Adrenal gland (tissue), 12 donors: Measurements from ENCODE around the gene GPNMB. TPM values are rescaled to one million over a fixed set of nuclear protein-coding genes. Genes with fewer than 3 reads are reported as not detected.

Experiments used
- DNase-seq, 7 donors: peaks; one replicate each; pipeline ENCODE4 v3.0.0-alpha.2; 2019 to 2020
- H3K27ac ChIP-seq, 5 donors: fragments of 200-600 bp; sonication (generic) in 4 of 5; 1 replicate in 3 of 5; 2 replicates in 2 of 5; pipeline versions ENCODE4 v1.5.1 to v1.8.0; 2016 to 2020; ENCODE audit warnings: mild to moderate bottlenecking in 1 of 5
- H3K27me3 ChIP-seq: fragments of 200-600 bp; 2 replicates; pipeline ENCODE4 v1.8.0; 2021
- H3K36me3 ChIP-seq, 2 donors: fragments of 200-600 bp; replicated peaks in 1 of 2; 1 replicate in 1 of 2; 2 replicates in 1 of 2; pipeline versions ENCODE4 v1.5.1 to v1.8.0; 2018 to 2022
- H3K4me1 ChIP-seq, 2 donors: fragments of 200-600 bp; replicated peaks in 1 of 2; 1 replicate in 1 of 2; 2 replicates in 1 of 2; pipeline versions ENCODE4 v1.5.1 to v1.8.0; 2018 to 2021
- H3K4me3 ChIP-seq, 4 donors: fragments of 200-600 bp; sonication (generic) in 3 of 4; one replicate each; pipeline ENCODE4 v1.5.1; 2016 to 2018
- H3K9me3 ChIP-seq, 3 donors: fragments of 200-600 bp; sonication (generic) in 1 of 3; replicated peaks in 1 of 3; 1 replicate in 2 of 3; 2 replicates in 1 of 3; pipeline versions ENCODE4 v1.5.1 to v1.8.0; 2016 to 2021
- CTCF ChIP-seq, 6 experiments: fragments of 450-650 bp in 4 of 6; fragments of 200-600 bp in 2 of 6; sonication (generic) in 1 of 6; IDR thresholded peaks; 1 replicate in 5 of 6; 2 replicates in 1 of 6; pipeline versions ENCODE4 v1.5.1 to v1.8.0; 2016 to 2021; ENCODE audit warnings: antibody characterized with exemption in 6 of 6, mild to moderate bottlenecking in 2 of 6, moderate library complexity in 1 of 6
- POLR2A ChIP-seq, 2 donors: fragments of 450-650 bp; IDR thresholded peaks; one replicate each; pipeline ENCODE4 v1.6.1; 2017; ENCODE audit warnings: antibody characterized with exemption in 2 of 2, mild to moderate bottlenecking in 2 of 2, moderate library complexity in 1 of 2
- WGBS, 4 donors: extraction: QIAGEN DNeasy Blood & Tissue Kit in 2 of 4; methylation state at CpG; one replicate each; pipeline versions ENCODE4 v1.1.5 to v1.1.7; 2013 to 2017; 5-methylcytosine and 5-hydroxymethylcytosine counted together
- intact Hi-C, 2 donors: fragments of 100-400 bp; cut with DNase I; formaldehyde crosslinking; loops; one replicate each; pipeline versions ENCODE4 v1.14.1 to v1.15.0; 2022 to 2023
- polyA plus RNA-seq, 3 donors: library from polyadenylated mRNA; stranded (reverse); fragments of 200-250 nt in 2 of 3; fragments of 350-450 nt in 1 of 3; fragmentation: Illumina TruSeq in 1 of 3; extraction: RNeasy Lipid Tissue Mini Kit (QIAGEN cat#74804) in 1 of 3; gene quantifications; one replicate each; pipeline ENCODE4 v1.2.3, GENCODE V29; 2013 to 2014
- total RNA-seq, 9 donors: library from RNA; depleted of rRNA in 4 of 9; stranded (reverse); fragments of >200 nt in 4 of 9; fragments of 120-200 nt in 1 of 9; fragmentation: NEBNext Ultra II Directional in 1 of 9; extraction: Animal tissue kit (Norgen Biotek cat#: 25700) in 1 of 9; gene quantifications; one replicate each; pipeline versions ENCODE4 v1.1.0 to v1.2.4, GENCODE V29; 2013 to 2023
- donor health status: healthy with polysubstance abuse.
- donor health status: Bipolar disorder and iron deficiency.
- donor health status: DM: yes; HTN: yes; CAD: no.
- donor health status: DM: no; HTN: no; CAD: no.
- donor health status: DM: no; HTN: no; CAD: no.
- donor health status: DM: yes; HTN: yes; CAD: no.

GPNMB gene
- total and polyA plus RNA-seq, 12 donors, result 14.0 to 92.3 (median 35.1) TPM

DNA sequence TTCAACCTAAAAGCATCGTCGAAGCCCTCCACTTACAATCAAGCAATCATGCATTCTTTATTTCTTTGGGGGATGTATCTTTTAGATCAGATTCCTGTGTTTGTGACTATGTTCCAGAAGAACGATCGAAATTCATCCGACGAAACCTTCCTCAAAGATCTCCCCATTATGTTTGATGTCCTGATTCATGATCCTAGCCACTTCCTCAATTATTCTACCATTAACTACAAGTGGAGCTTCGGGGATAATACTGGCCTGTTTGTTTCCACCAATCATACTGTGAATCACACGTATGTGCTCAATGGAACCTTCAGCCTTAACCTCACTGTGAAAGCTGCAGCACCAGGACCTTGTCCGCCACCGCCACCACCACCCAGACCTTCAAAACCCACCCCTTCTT lies 13.8 kb downstream of the GPNMB start:
- Histone ChIP-seq H3K27me3 (no peaks in the 10 kb centered on the region), H3K36me3 (no peaks in the 10 kb centered on the region), H3K9me3 (no peaks in the 10 kb centered on the region), H3K4me3 (no peak overlapping the region), H3K4me1 (no peaks in the 10 kb centered on the region), H3K27ac (no peak overlapping the region)
- intact Hi-C loops, result no loop called here
- DNase-seq, result no peak
- WGBS, 4 donors, result 71 to 81% (median 76%) methylated on average over 10 of the region's 10 CpGs
- TF ChIP-seq CTCF (IDR thresholded peaks at IDR 0.05) (no peak), POLR2A (IDR thresholded peaks at IDR 0.05) (no peak)

GRCh38 chr7:23261843-23262452 lies 15.4 kb downstream of the GPNMB start:
- H3K4me3 ChIP-seq, result no peak overlapping the region
- no peaks in the 10 kb centered on the region for H3K27me3 ChIP-seq
- no peaks in the 10 kb centered on the region for H3K36me3 ChIP-seq
- intact Hi-C loops, result no loop called here
- TF ChIP-seq CTCF (IDR thresholded peaks at IDR 0.05), result peak; percentile 46 to 84 (median 71)
- no peak for TF ChIP-seq POLR2A (IDR thresholded peaks at IDR 0.05)
- H3K27ac ChIP-seq, result no peak overlapping the region
- H3K4me1 ChIP-seq, result no peaks in the 10 kb centered on the region
- no peaks in the 10 kb centered on the region for H3K9me3 ChIP-seq
- peak; percentile 53 to 77 (median 64) for DNase-seq
- WGBS, 4 donors, result 3 to 8% (median 4%) methylated on average over 7 of the region's 7 CpGs

DNA sequence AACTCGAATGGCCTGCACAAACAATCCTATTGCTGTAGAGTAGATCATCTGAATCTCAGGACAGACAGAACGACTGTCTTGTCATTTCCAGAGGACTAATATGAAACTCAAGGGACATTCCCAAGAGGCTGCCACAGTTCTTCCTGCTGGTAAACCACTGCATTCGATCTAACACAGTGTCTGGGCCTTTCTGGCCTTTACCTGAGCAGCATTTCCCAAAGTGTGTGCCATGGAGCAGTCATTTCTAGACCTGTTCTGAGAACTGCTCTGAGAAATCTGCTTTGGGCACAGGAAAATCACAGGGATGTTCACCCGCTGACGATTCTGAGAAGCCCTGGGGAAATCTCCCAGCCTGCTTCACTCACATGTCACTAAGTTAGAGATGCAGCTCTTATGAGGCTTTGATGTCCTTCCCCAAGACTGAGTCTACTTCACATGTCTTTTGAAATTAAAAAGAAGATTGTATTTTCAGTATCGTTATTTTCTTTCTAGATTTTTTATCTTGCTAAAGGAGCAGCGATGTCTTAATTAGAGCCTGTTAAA lies 18.4 kb downstream of the GPNMB start:
- no peak for DNase-seq

GRCh38 chr7:23266918-23267317 lies 20.3 kb downstream of the GPNMB start:
- Histone ChIP-seq H3K36me3 (no peaks in the 10 kb centered on the region), H3K4me1 (no peaks in the 10 kb centered on the region)
- WGBS, 4 donors, result 80 to 94% (median 90%) methylated on average over 1 to 2 of the region's 2 CpGs

More for the DNA sequence above, 18.4 kb downstream of the GPNMB start:
- H3K36me3 ChIP-seq, result no peaks in the 10 kb centered on the region
- H3K27me3 ChIP-seq, result no peaks in the 10 kb centered on the region
- no peaks in the 10 kb centered on the region for H3K9me3 ChIP-seq
- intact Hi-C loops, result no loop called here
- no peak overlapping the region for H3K4me3 ChIP-seq
- TF ChIP-seq POLR2A (IDR thresholded peaks at IDR 0.05) (no peak), CTCF (IDR thresholded peaks at IDR 0.05) (no peak)
- 66 to 78% (median 74%) methylated on average over 7 of the region's 7 CpGs for WGBS, 4 donors
- no peak overlapping the region for H3K27ac ChIP-seq
- H3K4me1 ChIP-seq, result no peaks in the 10 kb centered on the region

More at GRCh38 chr7:23266918-23267317, 20.3 kb downstream of the GPNMB start:
- no peak for TF ChIP-seq CTCF (IDR thresholded peaks at IDR 0.05)
- TF ChIP-seq POLR2A (IDR thresholded peaks at IDR 0.05), result no peak
- H3K27ac ChIP-seq, result no peak overlapping the region
- no peaks in the 10 kb centered on the region for H3K27me3 ChIP-seq
- no peak for DNase-seq
- no peak overlapping the region for H3K4me3 ChIP-seq
- no peaks in the 10 kb centered on the region for H3K9me3 ChIP-seq
- intact Hi-C loops, result no loop called here
